GM12892 (cell line): ENCODE results near the gene GASK1A.

ENCODE experiments used
- POLR2A ChIP-seq: IDR thresholded peaks from 2 replicates; pipeline ENCODE4 v1.6.1; 2011; ENCODE audit warnings: low read depth, low read length, control low read depth
- POLR2AphosphoS5 ChIP-seq: IDR thresholded peaks from 2 replicates; pipeline ENCODE4 v1.6.1; 2011; ENCODE audit warnings: low read depth, low read length, control low read depth

DNA sequence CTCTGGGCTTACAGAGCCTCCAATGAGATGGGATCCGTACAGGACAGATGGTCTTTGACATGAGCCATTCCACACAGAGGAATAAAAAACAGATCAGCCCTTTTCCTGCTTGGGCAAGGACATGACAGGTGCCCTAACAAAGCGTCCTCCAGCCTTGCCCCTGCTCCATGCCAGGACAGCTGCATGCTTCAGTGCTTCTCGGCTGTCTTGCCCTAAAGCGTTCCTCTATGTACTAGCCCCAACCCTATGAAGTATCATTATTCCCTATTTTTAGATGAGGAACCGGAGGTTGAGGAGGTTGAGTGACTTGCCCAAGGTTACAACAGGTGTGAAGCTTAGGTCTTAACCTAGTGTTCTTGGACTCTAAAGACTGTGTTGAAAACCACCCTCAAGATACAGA, 116.3 kb downstream of the GASK1A start:
- TF ChIP-seq POLR2A (no peak), POLR2AphosphoS5 (no peak)
